ENCODE measurements around the gene WBP2NL. TPM values are rescaled to one million over a fixed set of nuclear protein-coding genes. Genes with fewer than 3 reads are reported as not detected.

The WBP2NL gene
- total RNA-seq, 2 donors from 2014 or later, result not detected

DNA sequence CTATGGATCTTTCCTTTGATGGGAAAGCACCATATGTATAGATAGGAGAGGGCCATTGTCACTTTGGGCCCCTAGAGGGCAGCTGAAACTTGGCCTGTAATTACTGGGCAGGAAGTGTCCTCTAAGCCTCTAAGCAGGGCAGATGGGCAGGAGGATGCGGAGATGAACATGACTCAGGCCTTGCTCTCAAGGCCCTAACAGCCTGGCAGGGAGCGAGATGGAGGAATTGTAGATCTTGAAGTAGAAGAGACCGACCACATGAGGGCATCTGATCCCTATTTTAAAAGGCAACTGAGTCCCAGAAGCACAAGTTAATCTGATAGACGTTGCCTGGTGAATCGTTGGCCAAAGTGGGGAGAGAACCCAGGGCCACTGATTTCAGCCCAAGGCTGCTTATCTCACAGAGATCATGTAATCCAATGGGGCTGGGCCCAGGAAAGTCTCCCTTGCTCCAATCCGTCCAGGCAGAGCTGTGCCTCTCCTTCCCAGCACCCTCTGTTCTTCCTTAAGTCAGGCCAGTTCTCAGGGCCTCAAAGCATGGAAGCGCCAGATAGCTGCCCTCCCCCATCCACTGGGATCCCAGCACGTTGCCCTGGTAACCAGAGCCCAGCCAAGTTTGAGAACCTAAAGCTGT is 31.9 kb upstream of the WBP2NL start:
- TF ChIP-seq, protein P1, sequence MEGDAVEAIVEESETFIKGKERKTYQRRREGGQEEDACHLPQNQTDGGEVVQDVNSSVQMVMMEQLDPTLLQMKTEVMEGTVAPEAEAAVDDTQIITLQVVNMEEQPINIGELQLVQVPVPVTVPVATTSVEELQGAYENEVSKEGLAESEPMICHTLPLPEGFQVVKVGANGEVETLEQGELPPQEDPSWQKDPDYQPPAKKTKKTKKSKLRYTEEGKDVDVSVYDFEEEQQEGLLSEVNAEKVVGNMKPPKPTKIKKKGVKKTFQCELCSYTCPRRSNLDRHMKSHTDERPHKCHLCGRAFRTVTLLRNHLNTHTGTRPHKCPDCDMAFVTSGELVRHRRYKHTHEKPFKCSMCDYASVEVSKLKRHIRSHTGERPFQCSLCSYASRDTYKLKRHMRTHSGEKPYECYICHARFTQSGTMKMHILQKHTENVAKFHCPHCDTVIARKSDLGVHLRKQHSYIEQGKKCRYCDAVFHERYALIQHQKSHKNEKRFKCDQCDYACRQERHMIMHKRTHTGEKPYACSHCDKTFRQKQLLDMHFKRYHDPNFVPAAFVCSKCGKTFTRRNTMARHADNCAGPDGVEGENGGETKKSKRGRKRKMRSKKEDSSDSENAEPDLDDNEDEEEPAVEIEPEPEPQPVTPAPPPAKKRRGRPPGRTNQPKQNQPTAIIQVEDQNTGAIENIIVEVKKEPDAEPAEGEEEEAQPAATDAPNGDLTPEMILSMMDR (conservative IDR thresholded peaks at IDR 0.05), result peak; percentile 71
- Histone ChIP-seq H3K9me3 (ENCODE audit: control insufficient read depth, low read length) (peaks cover 5% of the 10 kb centered on the region), H3K4me3 (ENCODE audit: low read length) (no peak overlapping the region), H3K36me3 (ENCODE audit: control insufficient read depth, insufficient read depth, low read length) (no peaks in the 10 kb centered on the region), H3K9ac (ENCODE audit: extremely low read depth, low read length, poor library complexity, severe bottlenecking) (no peak overlapping the region), H3K4me1 (ENCODE audit: control insufficient read depth, insufficient read depth, low read length) (peaks cover 8% of the 10 kb centered on the region), H3K27me3 (ENCODE audit: control insufficient read depth, insufficient read depth, low read length, poor library complexity, severe bottlenecking) (no peaks in the 10 kb centered on the region), H3K27ac (ENCODE audit: low read depth, low read length) (peak overlapping the region; percentile 34)
- Mint-ChIP-seq H3K36me3 (ENCODE audit: low read depth) (no peaks in the 10 kb centered on the region), H3K27ac (peak overlapping the region; percentile 46), H3K4me3 (no peak overlapping the region), H3K9me3 (peaks cover 7% of the 10 kb centered on the region), H3K4me1 (peaks cover 17% of the 10 kb centered on the region), H3K27me3 (ENCODE audit: insufficient read depth) (peaks cover 16% of the 10 kb centered on the region)
- peak; percentile 87 for DNase-seq
- 66 to 69% methylated on average over 5 to 8 of the region's 8 CpGs for WGBS, 2 experiments (ENCODE audit: insufficient coverage in 1 of 2, insufficient read length in 1 of 2)

DNA sequence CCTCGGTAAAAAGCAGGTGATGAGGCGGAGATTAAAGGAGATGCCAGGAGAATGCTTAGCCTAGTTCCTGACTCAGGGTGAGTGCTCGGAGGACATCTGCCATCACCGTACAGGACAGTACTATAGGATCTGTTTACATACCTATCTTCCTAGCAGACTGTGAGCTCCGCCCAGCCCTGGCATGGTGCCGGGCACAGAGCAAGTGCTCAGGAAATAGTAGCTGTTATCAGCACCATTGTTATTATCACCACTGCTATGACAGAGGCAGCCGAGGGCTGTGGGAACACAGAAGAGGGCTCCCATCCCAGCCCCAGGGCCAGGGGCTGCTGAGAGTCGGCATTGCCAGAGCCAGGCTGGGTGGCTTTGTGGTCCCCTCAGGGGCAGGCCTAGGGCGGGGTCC is 30.0 kb upstream of the WBP2NL start:
- Mint-ChIP-seq H3K36me3 (ENCODE audit: low read depth) (no peaks in the 10 kb centered on the region), H3K9me3 (peaks cover 7% of the 10 kb centered on the region)

DNA sequence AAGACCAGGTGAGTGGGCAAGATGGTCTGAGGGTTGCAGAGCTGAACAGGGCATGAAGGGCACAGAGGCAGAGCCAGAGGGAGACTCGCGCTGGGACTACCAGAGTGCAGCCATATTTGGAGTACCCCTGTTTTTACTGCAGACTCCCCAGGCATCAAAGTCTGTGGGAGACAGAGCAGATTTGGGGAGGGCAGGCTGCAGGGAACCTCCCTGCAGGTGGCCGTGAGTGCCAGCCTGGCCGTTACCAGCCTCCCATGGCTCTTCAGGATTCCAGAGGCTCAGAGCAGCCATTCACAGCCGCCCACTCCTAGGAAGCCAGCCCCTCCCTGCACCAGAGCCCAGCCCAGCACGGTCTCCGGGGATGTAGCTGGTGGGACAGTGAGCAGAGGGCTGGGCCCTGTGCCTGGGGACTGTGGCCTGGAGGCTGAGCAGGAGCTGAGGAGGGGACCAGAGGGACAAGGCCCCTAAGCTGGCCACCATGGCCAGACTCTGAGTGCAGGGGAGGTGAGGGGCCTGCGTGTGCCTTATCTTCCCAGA is 29.4 kb upstream of the WBP2NL start, which contains the start of gene SEPTIN3:
Gene SEPTIN3 (plus strand): TSS at position 334 of the 537 bp plus-strand sequence. CDS start 2,050 bp downstream, outside the sequence.
- H3K9me3 ChIP-seq (ENCODE audit: control insufficient read depth, low read length), result peaks cover 5% of the 10 kb centered on the region
- no peak within 1 kb of the TSS for H3K4me3 ChIP-seq (ENCODE audit: low read length)
- peaks cover 10% of the 10 kb centered on the region for H3K27me3 ChIP-seq (ENCODE audit: control insufficient read depth, insufficient read depth, low read length, poor library complexity, severe bottlenecking)
- Mint-ChIP-seq H3K27ac (no peak within 1 kb of the TSS), H3K27me3 (ENCODE audit: insufficient read depth) (peaks cover 27% of the 10 kb centered on the region), H3K9me3 (peaks cover 7% of the 10 kb centered on the region), H3K4me3 (no peak within 1 kb of the TSS), H3K4me1 (peaks cover 8% of the 10 kb centered on the region), H3K36me3 (ENCODE audit: low read depth) (no peaks in the 10 kb centered on the region)
- no peak within 1 kb of the TSS for H3K9ac ChIP-seq (ENCODE audit: extremely low read depth, low read length, poor library complexity, severe bottlenecking)
- no peaks in the 10 kb centered on the region for H3K36me3 ChIP-seq (ENCODE audit: control insufficient read depth, insufficient read depth, low read length)
- peaks cover 3% of the 10 kb centered on the region for H3K4me1 ChIP-seq (ENCODE audit: control insufficient read depth, insufficient read depth, low read length)
- no peak within 1 kb of the TSS for H3K27ac ChIP-seq (ENCODE audit: low read depth, low read length)
- TF ChIP-seq, protein P1 (conservative IDR thresholded peaks at IDR 0.05), result no peak
- peak; percentile 81 for DNase-seq
- WGBS, 2 experiments (ENCODE audit: insufficient coverage in 1 of 2, insufficient read length in 1 of 2), result 57 to 67% methylated on average over 3 to 7 of the region's 8 CpGs

More for the DNA sequence above, 30.0 kb upstream of the WBP2NL start:
- Histone ChIP-seq H3K4me1 (ENCODE audit: control insufficient read depth, insufficient read depth, low read length) (peaks cover 7% of the 10 kb centered on the region), H3K36me3 (ENCODE audit: control insufficient read depth, insufficient read depth, low read length) (no peaks in the 10 kb centered on the region), H3K9me3 (ENCODE audit: control insufficient read depth, low read length) (peaks cover 5% of the 10 kb centered on the region), H3K27me3 (ENCODE audit: control insufficient read depth, insufficient read depth, low read length, poor library complexity, severe bottlenecking) (peaks cover 8% of the 10 kb centered on the region), H3K9ac (ENCODE audit: extremely low read depth, low read length, poor library complexity, severe bottlenecking) (no peak overlapping the region), H3K27ac (ENCODE audit: low read depth, low read length) (no peak overlapping the region), H3K4me3 (ENCODE audit: low read length) (no peak overlapping the region)
- WGBS, 2 experiments (ENCODE audit: insufficient coverage in 1 of 2, insufficient read length in 1 of 2), result 73 to 74% methylated on average over 6 to 9 of the region's 9 CpGs
- peaks cover 25% of the 10 kb centered on the region for H3K27me3 Mint-ChIP-seq (ENCODE audit: insufficient read depth)
- H3K4me1 Mint-ChIP-seq, result peaks cover 13% of the 10 kb centered on the region
- TF ChIP-seq, protein P1 (conservative IDR thresholded peaks at IDR 0.05), result no peak
- H3K27ac Mint-ChIP-seq, result no peak overlapping the region
- H3K4me3 Mint-ChIP-seq, result no peak overlapping the region
- peak; percentile 67 for DNase-seq

Measured in endodermal cell (in vitro differentiated cells).